IPS-NIHi7 (cell line): ENCODE data around the gene OSER1.

Source experiments
- DNase-seq: peaks from one replicate; pipeline ENCODE4 v3.0.0; 2012; ENCODE audit warnings: mixed read lengths; ENCODE audit errors: extremely low spot score

The OSER1 gene

GRCh38 chr20:44224637-44225036, 14.1 kb upstream of the OSER1 start:
- DNase-seq, result no peak

GRCh38 chr20:44223721-44224120, 13.2 kb upstream of the OSER1 start:
- DNase-seq, result no peak

DNA sequence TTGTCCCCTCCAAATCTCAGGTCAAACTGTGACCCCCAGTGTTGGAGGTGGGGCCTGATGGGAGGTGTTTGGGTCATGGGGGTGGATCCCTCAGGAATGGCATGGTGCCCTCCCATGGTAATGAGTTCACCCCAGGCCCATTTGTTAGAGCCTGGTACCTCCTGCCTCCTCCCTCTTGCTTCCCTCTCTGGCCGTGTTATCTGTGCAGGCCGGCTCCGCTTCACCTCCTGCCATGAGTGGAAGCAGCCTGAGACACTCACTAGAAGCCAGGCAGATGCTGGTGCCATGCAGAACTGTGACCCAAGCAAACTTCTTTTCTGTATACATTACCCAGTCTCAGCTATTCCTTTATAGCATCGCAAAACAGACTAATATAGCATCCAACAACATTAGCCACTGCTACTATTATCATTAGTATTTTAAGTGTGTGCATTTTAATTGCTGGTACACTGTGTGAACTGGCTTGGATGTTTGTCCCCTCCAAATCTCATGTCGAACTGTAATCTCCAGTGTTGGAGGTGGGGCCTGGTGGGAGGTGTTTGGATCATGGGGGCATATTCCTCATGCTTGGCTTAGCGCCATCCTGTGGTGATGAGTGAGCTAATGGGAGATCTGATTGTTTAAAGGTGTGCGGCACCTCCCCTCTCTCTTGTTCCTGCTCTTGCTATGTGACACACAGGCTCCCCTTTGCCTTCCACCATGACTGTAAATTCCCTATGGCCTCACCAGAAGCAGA, 12.2 kb upstream of the OSER1 start:
- DNase-seq, result no peak

DNA sequence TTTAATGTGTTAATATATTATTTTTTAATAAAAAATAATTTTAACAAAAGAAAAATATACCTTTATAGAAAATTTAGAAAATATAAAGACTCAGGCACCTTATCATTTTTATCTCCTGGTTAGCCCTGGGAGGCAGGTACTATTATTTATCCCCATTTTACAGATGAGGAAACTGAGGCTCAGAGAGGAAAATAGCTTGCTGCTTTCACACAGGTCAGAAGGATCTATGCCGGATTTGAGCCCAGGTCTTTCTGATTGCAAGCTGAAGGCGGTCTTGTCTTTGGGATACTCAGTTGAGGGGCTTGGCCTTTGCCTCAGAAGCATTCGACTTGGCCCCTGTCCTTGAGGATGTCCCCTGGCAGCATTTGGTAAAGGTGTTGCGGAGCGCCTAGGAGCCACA, 11.5 kb upstream of the OSER1 start:
- no peak for DNase-seq

GRCh38 chr20:44221368-44221954, 10.9 kb upstream of the OSER1 start:
- no peak for DNase-seq

GRCh38 chr20:44219791-44220190, 9.2 kb upstream of the OSER1 start:
- no peak for DNase-seq

- DNase-seq, result no peak
Measured at GRCh38 chr20:44219170-44219730, 8.7 kb upstream of the OSER1 start.

DNA sequence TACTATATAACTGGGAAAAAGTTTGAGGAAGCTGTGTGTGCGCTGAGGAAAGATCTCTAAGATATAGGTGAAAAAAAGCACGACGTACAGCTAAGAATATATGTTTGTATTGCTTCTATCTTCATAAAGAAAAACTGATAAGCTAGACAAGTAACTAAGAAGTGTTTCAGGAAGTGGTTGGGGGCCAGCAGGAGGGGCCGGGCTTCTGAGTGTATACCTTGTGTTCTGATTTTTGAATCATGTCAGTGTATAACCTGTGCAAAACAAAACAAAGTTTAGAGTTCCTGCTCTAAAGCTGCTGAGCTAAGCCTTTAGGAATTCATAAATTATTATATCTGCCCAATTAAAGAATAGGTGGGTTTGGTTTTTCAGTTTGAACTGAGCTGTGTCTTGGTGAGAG, 7.9 kb upstream of the OSER1 start:
- no peak for DNase-seq

DNA sequence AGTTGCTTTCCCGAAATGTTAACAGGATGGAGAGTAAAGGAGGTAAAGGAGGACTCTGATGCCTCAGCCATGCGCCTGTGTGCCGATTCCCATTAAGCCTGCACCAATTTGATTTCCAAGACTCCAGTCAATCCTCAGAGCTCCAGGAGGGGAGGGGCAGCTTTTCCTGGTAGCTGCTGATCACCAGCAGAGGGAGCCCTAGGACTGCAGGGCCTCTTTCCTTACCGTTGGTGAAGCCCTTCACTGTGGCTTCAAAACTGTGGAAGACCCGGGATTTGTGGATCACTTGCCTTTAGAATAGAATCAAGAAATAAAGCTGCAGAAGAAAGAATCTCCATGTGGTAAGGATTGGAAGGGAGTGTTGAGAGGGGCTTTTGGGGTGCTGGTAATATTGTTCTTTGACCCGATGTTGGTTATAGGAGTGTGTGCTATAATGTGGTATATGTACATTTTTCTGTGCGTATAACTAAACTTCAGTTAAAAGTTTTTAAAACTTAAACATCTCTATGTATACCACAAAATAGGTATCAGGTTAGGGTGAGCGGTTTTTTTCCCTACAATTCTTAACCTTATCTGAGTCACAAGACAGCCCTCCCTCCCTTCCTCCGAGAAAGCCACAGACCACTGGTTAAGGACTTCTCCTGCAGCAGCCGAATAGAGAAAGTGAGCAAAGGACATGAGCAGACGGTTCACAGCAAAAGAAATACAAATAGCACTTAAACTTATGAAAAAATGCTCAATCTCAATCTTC, 6.9 kb upstream of the OSER1 start:
- DNase-seq, result peak; percentile 68

GRCh38 chr20:44215125-44215524, 4.6 kb upstream of the OSER1 start:
- peak; percentile 58 for DNase-seq

- no peak for DNase-seq
Measured at GRCh38 chr20:44212792-44213191, 2.2 kb upstream of the OSER1 start.

DNA sequence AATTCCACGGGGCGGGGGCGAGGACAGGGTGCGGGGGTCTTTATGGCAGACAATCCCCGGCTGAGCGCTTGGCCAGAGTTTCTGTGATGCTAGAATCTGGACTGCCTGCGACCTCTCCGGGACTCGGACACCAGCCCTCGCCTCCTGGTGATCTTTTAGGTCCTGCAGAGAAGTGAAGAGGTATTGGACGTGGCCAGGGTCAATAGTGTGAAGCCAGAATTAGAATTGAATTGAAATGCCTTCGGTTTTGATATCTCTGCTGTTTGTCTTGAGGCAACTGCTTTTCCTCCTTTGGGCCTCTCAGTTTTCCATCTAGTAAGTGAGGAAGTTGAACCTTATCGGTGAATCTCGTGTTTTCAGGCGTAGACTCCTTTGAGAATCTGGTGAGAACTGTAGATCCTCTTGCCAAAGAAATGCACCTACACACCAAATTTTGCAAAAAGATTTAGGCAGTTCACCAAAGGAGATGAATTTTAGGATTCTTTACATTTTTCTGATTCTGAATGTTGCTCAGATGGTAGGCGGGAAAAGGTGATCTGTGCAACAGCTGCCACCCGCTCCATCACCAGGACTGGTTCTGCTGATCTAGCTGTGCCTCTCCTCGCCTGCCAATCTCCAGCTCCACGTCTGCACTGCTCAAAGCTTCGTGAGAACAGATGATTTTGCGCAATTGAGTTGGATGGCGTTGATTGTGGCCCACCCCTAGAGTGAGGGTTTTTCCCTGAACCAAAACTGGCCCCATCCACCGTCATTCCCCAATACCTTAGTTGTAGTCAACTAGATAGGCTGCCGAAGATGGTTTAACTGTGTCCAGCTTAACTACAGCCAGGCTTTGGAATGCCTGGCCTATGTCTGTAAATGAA, 837 bp upstream of the OSER1 start:
- no peak for DNase-seq

DNA sequence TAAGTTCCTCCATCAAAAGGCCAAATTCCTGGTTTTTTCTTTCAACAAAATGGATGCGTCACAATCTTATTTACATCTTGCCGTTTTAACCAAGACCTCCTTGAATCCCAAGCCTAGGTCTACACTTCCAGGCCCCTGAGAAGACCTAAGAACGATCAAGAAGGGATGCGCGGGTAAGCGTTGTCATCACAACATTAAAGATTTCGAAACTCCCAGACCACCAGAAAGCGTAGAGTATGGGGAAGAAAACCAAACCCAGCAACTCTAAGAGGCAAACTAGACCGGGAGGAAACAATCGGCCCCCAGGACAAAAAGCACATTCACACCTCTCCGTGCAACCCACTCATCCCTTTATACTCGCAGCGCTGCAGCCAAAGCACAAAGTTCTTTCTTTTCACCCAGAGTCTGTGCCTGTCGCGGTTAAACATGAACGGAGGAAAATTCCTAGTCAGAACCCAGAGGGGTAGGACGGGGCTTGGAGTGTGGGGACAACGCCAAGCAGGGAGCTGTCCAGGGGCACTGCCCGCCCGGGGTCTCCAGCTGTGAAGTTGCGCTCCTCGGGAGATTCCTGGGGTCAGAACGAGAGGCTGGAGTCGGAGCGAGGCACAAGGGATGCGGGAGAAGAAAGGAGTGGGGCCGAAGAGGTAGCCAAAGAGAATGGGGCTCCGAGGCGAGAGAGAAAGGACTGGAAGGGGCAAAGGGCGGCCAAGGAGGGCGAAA, 725 bp downstream of the OSER1 start:
- peak; percentile 41 for DNase-seq

DNA sequence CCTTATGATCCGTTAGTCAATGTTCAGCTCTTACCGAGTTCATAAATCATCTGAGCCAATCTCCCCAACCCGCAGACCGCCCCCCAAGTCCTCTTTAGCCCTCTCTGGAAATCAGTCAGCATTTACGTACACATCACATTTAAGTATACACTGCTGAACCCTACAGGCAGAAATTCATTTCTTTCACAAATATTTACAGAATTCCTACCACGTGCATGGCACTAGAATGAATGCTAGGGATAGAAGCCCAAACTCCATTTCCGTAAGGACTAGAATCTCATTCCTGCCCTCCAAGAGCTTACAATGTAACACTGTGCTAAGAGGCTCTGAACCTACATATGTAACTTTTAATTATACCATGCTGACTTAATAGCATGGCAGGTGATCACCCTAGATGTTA, 1.8 kb downstream of the OSER1 start:
- DNase-seq, result no peak

- no peak for DNase-seq
Measured at GRCh38 chr20:44208165-44208564, 2.4 kb downstream of the OSER1 start.

- no peak for DNase-seq
Measured at GRCh38 chr20:44207126-44207723, 3.3 kb downstream of the OSER1 start.

DNA sequence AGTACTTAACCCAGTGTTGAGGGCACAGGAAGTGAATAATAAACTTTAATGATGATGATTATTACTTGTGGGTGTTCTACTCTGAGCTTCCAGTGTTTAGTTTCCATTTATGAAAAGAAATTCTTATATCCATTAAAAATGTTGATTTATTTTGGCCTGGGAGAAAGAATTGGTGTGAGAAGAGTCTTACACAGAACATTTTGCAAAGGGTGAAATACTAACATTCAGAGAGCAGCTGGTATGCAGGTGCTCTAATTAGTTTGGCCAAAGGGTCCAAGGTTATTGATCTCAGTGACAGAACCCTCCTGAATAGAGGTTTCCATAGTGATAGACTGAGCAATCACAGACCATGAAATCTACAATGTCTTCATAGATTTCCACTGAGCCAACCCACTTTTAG, 4.4 kb downstream of the OSER1 start:
- DNase-seq, result no peak

DNA sequence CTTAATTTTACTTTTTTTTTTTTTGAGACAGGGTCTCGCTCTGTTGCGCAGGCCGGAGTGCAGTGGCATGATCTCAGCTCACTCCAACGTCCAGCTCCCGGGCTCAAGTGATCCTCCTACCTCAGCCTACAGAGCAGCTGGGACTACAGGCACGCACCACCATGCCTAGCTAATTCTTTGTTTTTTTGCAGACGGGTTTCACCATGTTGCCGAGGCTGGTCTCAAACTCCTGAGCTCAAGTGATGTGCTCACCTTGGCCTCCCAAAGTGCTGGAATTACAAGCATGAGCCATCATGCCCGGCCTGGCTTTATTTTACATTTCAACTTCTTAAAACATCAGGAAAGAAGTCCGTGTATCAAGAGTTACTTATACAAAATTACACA, 5.7 kb downstream of the OSER1 start:
- no peak for DNase-seq

- DNase-seq, result no peak
Measured at GRCh38 chr20:44204156-44204831, 6.3 kb downstream of the OSER1 start.

DNA sequence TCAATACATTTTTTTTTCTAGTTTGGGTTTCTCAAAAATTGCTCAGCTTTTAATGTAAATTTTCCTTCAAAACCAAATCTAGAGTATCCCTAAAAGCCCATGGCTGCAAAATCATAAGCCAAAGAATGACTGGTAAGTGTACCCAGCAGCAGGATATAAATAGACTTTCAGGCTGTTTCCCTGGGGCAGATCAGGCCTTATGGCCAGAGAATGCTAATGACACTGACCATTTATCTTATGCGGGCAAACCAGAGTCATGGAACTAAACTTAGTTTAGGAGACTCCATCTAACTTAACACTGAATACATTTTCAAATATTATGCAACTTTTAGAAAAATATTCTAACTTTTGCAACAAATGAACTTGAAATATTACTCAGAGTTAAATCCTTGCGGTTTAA, 7.4 kb downstream of the OSER1 start:
- DNase-seq, result no peak
